HG03442 (cell line): ENCODE data around the gene MIER2.
"Not testable (repeated sequence)": the region's sequence is repeated elsewhere in the genome, so short reads cannot be mapped to it uniquely, and the experiment has no call there.

ENCODE experiments used
- ATAC-seq: cut with Tn5 transposase; IDR thresholded peaks from one replicate; pipeline ENCODE4 v1.9.1; 2021; ENCODE audit warnings: mild to moderate bottlenecking, moderate library complexity; ENCODE audit not compliant: unreplicated experiment

Gene MIER2

GRCh38 chr19:344625-345319 is at the start of gene MIER2:
TSS of gene MIER2 (minus strand) at chr19:344796. CDS start at chr19:344782, 14 bp downstream.
- peak; percentile 71 for ATAC-seq

GRCh38 chr19:393560-393959 is 49.0 kb upstream of the MIER2 start:
- ATAC-seq: not testable (repeated sequence)

GRCh38 chr19:392375-392970 is 47.9 kb upstream of the MIER2 start:
- ATAC-seq: no peak

GRCh38 chr19:391726-392374 is 47.3 kb upstream of the MIER2 start:
- no peak for ATAC-seq

- no peak for ATAC-seq
Observed at GRCh38 chr19:391207-391557, 46.6 kb upstream of the MIER2 start.

GRCh38 chr19:390386-391206 is 46.0 kb upstream of the MIER2 start:
- no peak for ATAC-seq

GRCh38 chr19:389935-390289 is 45.3 kb upstream of the MIER2 start:
- no peak for ATAC-seq

- no peak for ATAC-seq
Observed at GRCh38 chr19:389255-389934, 44.8 kb upstream of the MIER2 start.

- ATAC-seq: no peak
Observed at GRCh38 chr19:388691-389090, 44.1 kb upstream of the MIER2 start.

GRCh38 chr19:387777-388176 is 43.2 kb upstream of the MIER2 start:
- ATAC-seq: no peak

- not testable (repeated sequence) for ATAC-seq
Observed at GRCh38 chr19:386632-387301, 42.2 kb upstream of the MIER2 start.

GRCh38 chr19:386189-386588 is 41.6 kb upstream of the MIER2 start:
- ATAC-seq: not testable (repeated sequence)

GRCh38 chr19:384799-385169 is 40.2 kb upstream of the MIER2 start:
- ATAC-seq: no peak

GRCh38 chr19:383922-384798 is 39.6 kb upstream of the MIER2 start:
- no peak for ATAC-seq

- no peak for ATAC-seq
Observed at GRCh38 chr19:383040-383439, 38.4 kb upstream of the MIER2 start.

GRCh38 chr19:382578-382977 is 38.0 kb upstream of the MIER2 start:
- ATAC-seq: peak; percentile 67

GRCh38 chr19:381901-382300 is 37.3 kb upstream of the MIER2 start:
- not testable (repeated sequence) for ATAC-seq

GRCh38 chr19:380618-381219 is 36.1 kb upstream of the MIER2 start:
- not testable (repeated sequence) for ATAC-seq

- ATAC-seq: no peak
Observed at GRCh38 chr19:379796-380195, 35.2 kb upstream of the MIER2 start.
